ENCODE results near the gene CCR5AS.

Gene CCR5AS

DNA sequence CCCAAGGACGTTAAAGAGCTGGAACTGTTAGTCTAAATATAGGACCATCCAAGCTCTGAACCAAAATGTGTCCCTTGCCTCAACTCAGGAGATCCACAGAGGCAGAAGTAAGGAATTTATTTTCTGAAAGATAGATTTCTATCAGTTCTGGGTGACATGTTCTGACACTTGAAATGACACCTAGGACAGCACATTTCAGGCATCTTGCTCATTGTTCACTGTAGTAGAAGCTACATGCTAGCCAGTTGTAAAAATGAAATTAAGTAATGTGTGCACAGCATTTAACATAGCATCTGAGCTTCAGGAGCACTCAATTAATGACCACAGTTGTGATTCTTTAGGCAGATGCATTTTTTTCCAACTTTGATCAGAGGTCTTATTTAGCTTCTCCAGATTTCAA is 52.4 kb downstream of the CCR5AS start:
- H3K79me2 ChIP-seq (ENCODE audit: control insufficient read depth in 1 of 2, insufficient read depth in 2 of 2, low read length in 2 of 2), result no peaks in the 10 kb centered on the region
- H2BK120ac ChIP-seq (replicated peaks; ENCODE audit: low read depth, low read length), result no peak overlapping the region
- no peak overlapping the region for H2AK5ac ChIP-seq (ENCODE audit: low read depth, low read length)
- H3K4me1 ChIP-seq (replicated peaks in 1 of 4; ENCODE audit: control insufficient read depth in 3 of 4, insufficient read depth in 4 of 4, low read length in 3 of 4), result no peaks in the 10 kb centered on the region; a peak in 1 of 7 replicates
- no peak overlapping the region for H3K18ac ChIP-seq (ENCODE audit: extremely low read depth, low read length)
- POLR2A ChIA-PET (ENCODE audit: partially characterized antibody), result no interaction called here
- H3K27ac ChIP-seq (ENCODE audit: low read depth, low read length), result no peak overlapping the region
- no peaks in the 10 kb centered on the region for H3K9me3 ChIP-seq (ENCODE audit: insufficient read depth in 2 of 2, low read depth in 1 of 2, low read length in 1 of 2)
- no peak overlapping the region for H2BK15ac ChIP-seq (ENCODE audit: low read length)
- H2AFZ ChIP-seq (ENCODE audit: low read length), result no peak overlapping the region
- no peak overlapping the region for H3K56ac ChIP-seq (replicated peaks; ENCODE audit: insufficient read length, low read depth, low read length)
- no peak for TF ChIP-seq CHD1 (IDR thresholded peaks at IDR 0.05; ENCODE audit: low read depth, low read length)
- TF ChIP-seq TAF1 (IDR thresholded peaks at IDR 0.05; ENCODE audit: low read depth, low read length), result no peak
- no peak for TF ChIP-seq EGR1 (IDR thresholded peaks at IDR 0.05; ENCODE audit: borderline replicate concordance, low read depth, low read length)
- no peak for TF ChIP-seq BRCA1 (IDR thresholded peaks at IDR 0.05; ENCODE audit: low read depth, low read length)
- no peak for TF ChIP-seq POLR2AphosphoS5 (IDR thresholded peaks at IDR 0.05; ENCODE audit: low read depth, low read length)
- no peak for TF ChIP-seq EP300 (IDR thresholded peaks at IDR 0.05; ENCODE audit: borderline replicate concordance in 1 of 2, low read depth in 2 of 2, low read length in 2 of 2)
- no peak for TF ChIP-seq NRF1 (IDR thresholded peaks at IDR 0.05; ENCODE audit: low read depth, low read length)
- no peak for TF ChIP-seq SIRT6 (IDR thresholded peaks at IDR 0.05; ENCODE audit: low read length)
- TF ChIP-seq CBX8 (IDR thresholded peaks at IDR 0.05; ENCODE audit: borderline replicate concordance, low read depth, low read length), result no peak
- TF ChIP-seq PHF8 (conservative IDR thresholded peaks at IDR 0.05; ENCODE audit: low read depth, low read length), result no peak
- no peak for TF ChIP-seq ASH2L (IDR thresholded peaks at IDR 0.05; ENCODE audit: low read length)
- TF ChIP-seq KDM4A (IDR thresholded peaks at IDR 0.05; ENCODE audit: low read depth, low read length, severe bottlenecking), result no peak
- no peak overlapping the region for H3K9ac ChIP-seq (replicated peaks in 1 of 4; ENCODE audit: extremely low read depth in 1 of 4, low read depth in 3 of 4, low read length in 3 of 4)
- no peak for DNase-seq (ENCODE audit: low read depth in 1 of 2, low spot score in 2 of 2)
- H3K14ac ChIP-seq (ENCODE audit: insufficient read length), result no peak overlapping the region
- no peak overlapping the region for H4K91ac ChIP-seq (replicated peaks; ENCODE audit: insufficient read length, low read length)
- H4K20me1 ChIP-seq (replicated peaks in 1 of 2; ENCODE audit: control insufficient read depth in 1 of 2, insufficient read depth in 2 of 2, low read length in 2 of 2), result no peaks in the 10 kb centered on the region
- H3K79me1 ChIP-seq (ENCODE audit: low read depth, low read length), result no peaks in the 10 kb centered on the region
- WGBS, 2 experiments (ENCODE audit: extremely low coverage in 1 of 2, insufficient coverage in 1 of 2, insufficient read length in 1 of 2, insufficient replicate concordance in 2 of 2, low coverage in 1 of 2, low lambda C conversion rate in 2 of 2, missing lambda C conversion rate in 1 of 2), result 80% methylated on average over 1 of the region's 1 CpG; no CpG with 5 or more reads in 1 of the 2 experiments
- no peak overlapping the region for H4K5ac ChIP-seq (ENCODE audit: insufficient read length, low read depth, low read length)
- H3K4me3 ChIP-seq (ENCODE audit: extremely low read depth in 1 of 4, insufficient read depth in 2 of 4, low read depth in 3 of 4, low read length in 4 of 4), result no peak overlapping the region
- no peak overlapping the region for H3K4me2 ChIP-seq (ENCODE audit: insufficient read depth in 1 of 2, low read depth in 2 of 2, low read length in 2 of 2)
- no peak overlapping the region for H2BK5ac ChIP-seq (ENCODE audit: low read depth, low read length)
- no peak overlapping the region for H2BK20ac ChIP-seq (ENCODE audit: low read length)
- H3K23me2 ChIP-seq (ENCODE audit: low read depth, low read length), result no peaks in the 10 kb centered on the region
- H4K8ac ChIP-seq (ENCODE audit: extremely low read depth, insufficient read depth, low read length), result no peak overlapping the region
- no peaks in the 10 kb centered on the region for H3K36me3 ChIP-seq (ENCODE audit: control insufficient read depth in 2 of 4, insufficient read depth in 4 of 4, low read length in 3 of 4)
- H2BK12ac ChIP-seq (ENCODE audit: low read depth, low read length), result no peak overlapping the region
- CTCF ChIA-PET (ENCODE audit: partially characterized antibody), result interaction anchor here (0.6 to 1.4 kb wide), 4 partner anchors 13 to 811 kb away, joined by 3 to 5 read pairs (median 4); no protein-coding TSS in a partner anchor
- no peak overlapping the region for H3K23ac ChIP-seq (ENCODE audit: insufficient read length)
- H3K27me3 ChIP-seq (replicated peaks in 1 of 4; ENCODE audit: control insufficient read depth in 3 of 4, extremely low read depth in 1 of 4, insufficient read depth in 3 of 4, low read length in 3 of 4), result no peaks in the 10 kb centered on the region
- no peak overlapping the region for H3K4ac ChIP-seq (replicated peaks; ENCODE audit: insufficient read length, low read depth, low read length)
- no peak for FAIRE-seq
